HG03354 (cell line): ENCODE measurements around the gene ZBTB16.

ENCODE experiments used
- ATAC-seq: cut with Tn5 transposase; IDR thresholded peaks from one replicate; pipeline ENCODE4 v1.9.1; 2021; ENCODE audit warnings: mild to moderate bottlenecking; ENCODE audit not compliant: unreplicated experiment, poor library complexity, severe bottlenecking

ZBTB16 gene

DNA sequence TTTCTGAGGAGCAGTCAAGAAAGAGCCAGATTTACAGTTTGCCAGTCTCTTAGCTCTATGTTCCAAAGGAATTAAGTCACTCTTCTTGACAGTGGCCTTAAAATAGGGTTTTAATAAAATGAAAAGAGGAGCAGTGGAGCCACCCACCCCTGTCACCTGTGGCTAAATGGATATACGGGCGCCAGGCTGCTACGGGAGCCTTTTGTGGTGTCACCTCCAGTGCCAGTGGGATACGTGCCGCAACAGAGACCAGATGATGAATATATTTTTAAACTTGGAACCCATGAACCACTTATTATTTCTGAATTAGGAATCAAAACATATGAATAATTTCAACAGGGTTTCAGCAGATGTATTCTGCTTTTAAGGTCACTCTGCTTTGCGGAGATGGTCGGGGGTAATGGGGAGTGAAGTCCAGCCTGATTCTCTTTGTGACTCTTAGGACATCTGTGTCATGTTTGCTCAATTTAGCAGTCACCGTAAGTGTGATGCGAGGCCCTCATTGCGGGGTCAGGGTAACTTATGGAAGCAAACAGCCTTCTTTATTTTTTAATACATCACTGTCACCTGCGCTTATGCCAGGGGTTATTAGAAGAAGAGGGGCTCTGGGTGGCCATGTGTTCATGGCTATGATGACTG lies 64.3 kb downstream of the ZBTB16 start:
- ATAC-seq: no peak

DNA sequence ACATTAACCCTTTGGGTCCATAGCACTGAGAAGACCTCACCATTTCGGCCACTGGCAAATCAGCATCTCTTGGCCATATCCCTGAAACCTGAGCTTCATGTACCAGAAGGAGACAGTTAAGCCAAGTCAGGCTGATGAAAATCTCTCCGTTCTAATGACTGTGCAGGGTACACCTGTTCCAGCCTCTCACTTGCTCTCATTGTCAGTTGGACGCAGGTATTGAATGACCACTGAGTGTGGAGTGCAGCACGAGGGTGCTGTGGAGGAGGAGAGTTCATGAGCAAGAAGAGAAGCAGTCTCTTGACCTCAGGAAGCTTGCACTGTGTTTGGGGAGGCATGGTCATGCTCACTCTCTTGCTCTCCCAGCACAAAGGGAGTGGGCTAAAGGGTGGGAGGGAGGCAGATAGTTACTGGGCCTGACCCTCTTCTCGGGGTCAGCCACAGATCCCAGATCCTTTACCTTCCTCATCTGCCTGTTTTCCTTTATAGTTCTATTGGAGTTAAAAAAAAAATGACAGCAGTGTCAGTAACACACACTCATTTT lies 65.2 kb downstream of the ZBTB16 start:
- ATAC-seq: no peak

DNA sequence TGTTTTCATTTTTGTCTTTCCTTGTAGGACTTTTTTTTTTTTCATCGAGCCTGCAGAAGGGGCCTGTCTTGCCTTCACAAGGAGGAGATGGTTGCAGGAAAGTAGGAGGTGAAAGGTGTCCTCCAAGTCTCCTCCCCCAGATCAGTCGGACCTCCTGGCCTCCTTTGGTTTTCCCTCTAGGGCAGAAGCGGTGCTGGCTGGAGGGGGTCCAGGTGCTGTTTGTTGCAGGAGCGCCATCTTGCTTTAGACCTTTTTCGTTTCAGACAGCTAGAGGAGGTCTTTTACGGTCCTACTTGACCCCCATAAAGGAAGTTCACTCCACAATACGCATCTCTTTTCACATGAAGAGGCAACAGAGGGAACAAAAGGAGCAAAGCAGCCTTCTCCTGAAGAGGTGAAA lies 66.0 kb downstream of the ZBTB16 start:
- ATAC-seq: no peak

DNA sequence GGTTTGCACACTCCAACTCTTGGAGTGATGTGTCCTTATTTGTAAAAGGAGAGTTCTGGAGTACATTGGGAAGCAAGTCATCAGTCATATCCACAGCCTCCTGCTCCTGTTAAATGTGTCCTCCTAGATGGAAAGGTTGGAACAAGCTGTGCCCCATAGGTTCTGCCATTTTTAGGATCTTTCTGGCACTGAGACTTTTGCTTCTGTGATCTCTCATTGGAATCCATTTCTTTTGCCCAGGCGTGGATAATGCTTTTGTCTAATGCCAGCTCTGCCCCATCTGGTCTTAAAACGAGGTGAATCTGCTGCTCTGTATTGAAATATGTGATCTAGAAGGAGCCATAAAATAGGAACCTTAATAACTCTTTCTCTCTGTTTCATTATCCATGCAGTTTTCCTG lies 66.4 kb downstream of the ZBTB16 start:
- ATAC-seq: no peak

DNA sequence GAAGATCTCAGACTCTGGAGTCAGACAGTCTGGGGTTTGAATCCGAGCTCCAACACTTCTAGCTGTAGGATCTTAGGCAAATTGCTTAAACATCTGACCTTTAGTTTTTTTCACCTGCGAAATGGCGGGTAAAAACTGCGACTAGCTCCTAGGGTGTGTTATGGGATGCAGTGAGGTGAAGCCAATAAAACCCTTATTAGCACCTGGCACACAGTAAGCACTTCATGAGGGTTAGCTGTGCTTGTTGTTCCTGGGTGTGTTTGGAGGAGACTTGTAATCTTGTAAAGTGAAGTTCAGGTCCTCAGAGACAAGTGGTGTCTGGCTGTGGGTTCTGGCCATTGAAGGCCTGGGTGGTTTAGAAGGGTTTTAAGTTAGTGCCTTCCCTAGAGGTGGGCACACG lies 68.9 kb downstream of the ZBTB16 start:
- no peak for ATAC-seq

DNA sequence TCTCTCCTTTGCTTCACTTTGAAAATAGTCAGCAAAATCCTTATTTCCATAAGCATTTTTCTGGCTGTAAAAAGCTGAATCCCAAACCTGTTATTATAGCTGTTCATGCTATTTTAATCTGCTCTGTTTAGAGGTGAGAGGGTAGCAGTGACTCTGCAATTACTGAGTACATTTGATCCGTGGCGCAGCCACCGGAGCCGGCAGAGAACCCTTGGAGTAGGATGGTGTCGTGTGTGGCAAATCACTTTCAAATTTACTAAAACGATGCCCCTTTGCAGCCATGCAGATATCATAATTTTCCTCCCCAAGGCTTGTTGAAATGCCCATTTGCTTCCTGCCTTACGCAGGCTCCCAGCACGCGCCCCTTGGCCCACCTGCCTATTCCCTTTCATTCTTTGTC lies 69.6 kb downstream of the ZBTB16 start:
- ATAC-seq: no peak

DNA sequence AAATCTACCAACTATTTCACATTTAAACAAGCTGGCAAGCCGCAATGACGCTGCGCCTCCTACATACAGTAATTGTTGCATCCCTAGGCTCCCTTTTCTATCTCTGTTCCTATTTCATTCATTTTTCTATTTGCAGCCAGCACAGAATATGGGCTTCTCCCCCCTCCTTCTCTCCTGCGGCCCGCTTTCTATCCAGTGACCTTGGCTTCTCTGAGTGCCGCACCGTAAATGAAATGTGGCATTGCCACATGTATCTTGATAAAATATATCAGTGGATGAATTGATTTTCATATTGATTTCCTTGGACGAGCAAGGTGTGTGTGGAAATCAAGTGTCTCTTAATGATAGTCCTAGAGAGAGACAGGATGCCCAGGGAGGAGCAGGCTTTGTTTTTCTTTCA lies 70.2 kb downstream of the ZBTB16 start:
- ATAC-seq: no peak

DNA sequence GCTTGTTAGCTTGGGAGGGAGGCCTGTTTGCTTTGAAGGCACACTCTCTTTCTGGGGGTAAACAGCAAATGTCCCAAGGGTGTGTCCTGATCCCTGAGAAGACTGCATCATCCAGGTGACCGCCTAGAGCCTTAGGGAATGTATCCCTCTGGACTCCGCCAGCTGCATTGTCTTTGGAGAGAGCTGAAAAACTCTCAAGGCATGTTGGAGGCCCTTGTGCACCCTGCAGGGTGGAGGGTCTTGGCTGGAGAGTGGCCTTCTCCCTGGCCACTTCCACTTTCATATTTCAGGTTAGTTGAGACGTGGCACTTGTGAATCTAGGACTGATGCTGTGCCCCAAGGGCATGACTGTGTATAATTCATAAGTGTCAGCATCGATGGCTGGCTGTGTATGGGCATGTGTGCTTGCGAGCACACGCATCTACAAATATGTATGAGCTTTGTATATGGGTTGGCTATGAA lies 70.6 kb downstream of the ZBTB16 start:
- ATAC-seq: no peak

DNA sequence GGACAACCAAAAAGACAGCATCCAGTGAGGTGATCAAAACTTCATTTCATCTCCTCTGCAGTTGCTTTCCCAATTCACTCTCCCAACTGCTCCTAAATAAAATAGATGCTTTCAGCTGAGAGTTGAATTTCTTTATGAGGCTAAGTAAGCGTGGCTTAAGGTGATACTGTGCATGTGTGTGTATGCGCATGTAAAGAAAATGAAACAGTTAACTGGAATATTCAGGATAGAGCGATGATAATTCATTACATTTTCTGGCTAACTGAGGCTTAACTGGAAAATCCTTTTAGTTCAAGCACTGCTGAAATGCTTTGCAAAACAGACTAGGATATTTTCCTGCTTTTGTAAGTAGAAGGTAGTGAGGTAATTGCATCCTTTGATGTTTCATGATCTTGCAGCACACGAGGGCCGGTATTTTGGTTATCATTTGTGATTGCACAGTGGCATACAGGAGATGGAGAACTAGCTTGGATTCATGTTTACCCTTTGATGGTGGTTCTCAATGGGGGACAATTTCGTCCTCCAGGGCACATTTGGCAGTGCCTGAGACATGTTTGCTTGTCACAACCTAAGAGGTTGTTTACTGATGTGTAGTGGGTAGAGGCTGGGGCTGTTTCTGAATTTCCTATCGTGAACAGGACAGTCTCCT lies 71.2 kb downstream of the ZBTB16 start:
- no peak for ATAC-seq

DNA sequence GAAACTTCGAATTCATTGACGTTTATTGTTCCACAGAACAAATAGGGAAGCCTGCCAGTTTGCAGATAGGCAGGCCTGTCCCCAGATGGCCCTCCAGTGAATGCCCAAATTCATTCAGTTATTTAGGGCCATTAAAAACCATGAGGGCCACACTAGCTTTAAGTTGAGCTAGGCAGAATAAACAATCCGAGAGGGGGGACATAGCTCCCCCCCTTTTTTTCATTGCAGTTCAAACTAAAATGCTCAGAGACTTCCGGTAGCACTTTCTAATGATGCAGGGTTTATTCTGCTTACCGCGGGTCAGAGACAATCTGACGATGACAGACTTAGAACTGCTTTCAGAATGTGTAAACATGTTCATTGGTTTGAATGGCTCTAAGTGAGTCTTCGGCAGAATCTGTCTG lies 72.0 kb downstream of the ZBTB16 start:
- no peak for ATAC-seq

DNA sequence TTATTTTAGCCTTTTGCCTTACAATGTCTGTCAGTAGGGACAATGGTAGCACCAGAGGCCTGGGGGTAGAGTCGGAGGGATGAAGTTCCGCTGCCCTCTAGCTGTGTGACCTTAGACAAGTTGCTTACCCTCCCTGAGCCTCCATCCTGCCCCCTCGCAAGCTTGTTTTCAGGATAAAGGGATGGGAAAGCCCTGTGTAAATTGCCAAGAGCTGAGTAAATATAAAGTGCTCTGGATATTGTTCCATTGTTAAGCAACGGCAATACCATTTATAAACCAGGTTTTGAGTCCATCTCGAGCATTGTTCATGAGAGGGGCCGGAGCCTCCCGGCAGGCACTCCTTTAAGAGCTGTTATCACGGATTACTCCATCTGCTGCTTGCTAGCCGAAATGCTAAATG lies 72.9 kb downstream of the ZBTB16 start:
- ATAC-seq: no peak

DNA sequence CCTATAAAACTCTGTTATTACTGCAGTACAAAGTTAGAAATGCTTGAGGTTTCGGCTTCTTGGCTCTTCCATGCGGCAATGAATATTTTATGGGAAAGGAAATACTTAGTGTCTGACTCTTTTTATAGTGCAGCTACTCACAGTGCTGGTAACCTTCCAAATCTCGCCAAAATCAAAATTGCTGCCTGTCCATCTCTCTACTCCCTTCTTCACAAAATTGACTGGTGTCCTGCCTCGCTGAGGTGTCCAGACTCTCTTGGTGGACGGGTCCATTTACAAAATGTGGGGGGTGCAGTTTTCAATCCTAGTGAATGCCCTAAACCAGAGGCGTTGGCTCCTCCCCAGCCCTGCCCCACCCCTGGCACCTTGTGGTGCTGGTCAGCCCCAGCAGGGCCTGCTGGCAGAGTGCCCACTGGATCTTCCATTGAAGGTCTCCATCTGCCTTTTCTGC lies 73.5 kb downstream of the ZBTB16 start:
- no peak for ATAC-seq

DNA sequence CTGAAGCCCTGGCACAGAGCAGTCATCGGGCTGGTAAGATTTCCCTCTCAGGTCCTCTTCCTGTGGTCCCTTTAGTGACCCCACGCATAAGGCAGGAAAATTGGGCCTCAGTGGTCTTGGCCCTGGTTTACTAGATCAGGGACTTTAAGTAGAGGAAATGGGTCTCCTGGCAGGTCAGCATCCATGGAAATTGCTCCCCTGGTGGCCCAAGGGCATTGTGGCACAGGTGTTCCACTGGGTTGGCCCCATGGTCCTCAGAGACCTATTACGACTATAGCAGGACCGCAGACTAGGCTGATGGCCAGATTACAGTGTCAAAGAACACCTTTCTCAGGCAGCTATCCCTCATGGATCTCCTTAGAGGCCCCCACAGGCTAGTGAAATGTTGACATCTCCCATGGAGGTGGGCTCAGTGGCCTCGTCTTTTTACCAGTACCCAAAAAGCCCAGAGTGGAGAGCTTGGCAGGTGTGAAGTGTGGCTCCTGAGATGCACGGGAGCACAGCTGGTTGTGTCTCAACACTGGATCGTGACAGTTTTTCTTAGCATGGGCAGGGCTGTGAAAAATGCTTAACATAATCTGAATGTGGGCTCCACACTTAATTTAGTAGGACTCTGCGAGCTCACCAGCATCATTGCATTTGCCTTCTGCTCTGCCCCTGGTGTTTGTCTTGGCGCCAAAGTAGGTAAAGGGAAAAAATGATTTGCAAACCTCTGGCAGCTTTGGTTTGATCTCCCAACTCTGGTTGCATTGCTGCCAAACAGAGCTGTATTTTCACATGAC lies 74.2 kb downstream of the ZBTB16 start:
- no peak for ATAC-seq

DNA sequence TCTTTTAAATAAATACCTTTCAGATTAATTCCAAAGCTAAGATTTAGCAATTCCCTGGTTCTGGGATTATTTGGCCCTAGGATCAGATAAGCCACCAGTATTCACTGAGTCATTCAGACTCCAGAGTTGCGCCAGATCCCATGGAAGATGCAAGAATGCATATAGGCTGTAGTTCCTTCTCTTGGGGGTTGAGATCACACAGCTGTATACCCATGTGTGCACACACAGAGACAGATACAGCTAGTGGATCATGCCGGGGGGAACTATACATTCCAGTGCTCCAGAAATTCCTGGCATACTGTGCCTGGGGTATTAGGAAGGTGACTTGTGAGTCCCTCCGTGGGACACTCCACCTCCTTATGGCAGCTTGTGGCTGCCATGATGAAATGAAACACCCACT lies 75.4 kb downstream of the ZBTB16 start:
- no peak for ATAC-seq

DNA sequence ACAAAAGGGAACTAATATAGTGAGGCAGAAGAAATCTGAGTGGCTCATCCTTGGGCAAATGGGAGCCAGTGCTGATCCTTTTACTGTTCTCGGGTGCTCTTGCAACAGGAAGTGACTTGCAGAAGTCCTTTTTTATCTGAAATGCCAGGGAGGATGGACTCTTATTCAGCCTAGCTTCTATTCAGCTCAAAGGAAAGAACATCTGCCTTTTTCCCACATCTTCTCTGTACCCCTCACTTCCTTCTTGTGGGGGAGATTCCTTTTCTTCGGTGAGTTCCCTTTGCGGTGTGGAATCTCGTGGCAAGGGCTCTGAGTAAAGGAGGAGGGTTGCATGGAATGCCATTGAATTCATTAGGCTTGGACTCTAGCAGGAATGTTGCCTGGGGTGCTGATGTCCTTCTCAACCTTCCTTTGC lies 76.2 kb downstream of the ZBTB16 start:
- ATAC-seq: no peak

DNA sequence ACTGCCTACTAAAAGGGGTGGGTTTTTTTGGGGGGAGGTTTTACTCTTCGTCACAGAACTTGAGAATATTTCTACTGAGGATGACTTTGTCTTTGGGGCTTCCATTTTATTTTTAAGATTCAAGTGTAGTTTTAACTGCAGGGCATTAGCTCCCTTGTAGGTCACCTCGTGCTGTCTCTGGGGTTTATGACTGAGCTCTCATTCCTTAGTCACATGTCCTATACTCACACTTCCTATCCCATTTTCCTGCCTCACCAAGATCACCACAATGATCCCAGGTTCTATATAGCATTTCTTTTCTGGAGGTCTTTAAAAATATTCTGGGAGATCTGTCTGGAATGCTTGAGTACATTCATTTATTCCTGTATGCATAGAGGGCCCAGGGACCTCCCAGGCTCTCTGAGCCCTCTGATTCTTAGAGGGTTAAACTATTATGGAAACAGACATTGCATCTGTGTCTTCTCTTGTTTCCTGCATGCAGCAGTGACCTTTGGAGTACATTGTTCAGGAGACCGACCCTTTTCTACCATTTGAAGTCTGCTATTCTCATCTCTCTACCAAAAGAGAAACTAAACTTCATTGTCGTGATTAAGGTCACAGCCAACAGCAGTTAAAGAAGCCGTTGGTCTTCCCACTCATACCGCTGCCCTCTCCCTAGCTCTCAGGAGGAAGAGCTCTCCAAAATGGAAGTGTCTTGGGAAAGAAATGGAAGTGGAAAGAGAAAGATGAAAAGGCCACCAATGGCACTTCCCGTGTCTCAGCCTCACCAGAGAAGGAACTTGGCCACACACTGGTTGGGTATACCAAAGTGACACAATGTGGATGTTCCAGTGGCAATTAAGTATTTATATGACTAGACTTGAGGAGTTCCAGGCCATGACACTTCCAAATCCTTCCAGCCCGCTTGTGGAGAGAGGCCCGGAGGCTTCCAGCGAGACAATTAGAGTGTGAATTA lies 77.5 kb downstream of the ZBTB16 start:
- no peak for ATAC-seq

DNA sequence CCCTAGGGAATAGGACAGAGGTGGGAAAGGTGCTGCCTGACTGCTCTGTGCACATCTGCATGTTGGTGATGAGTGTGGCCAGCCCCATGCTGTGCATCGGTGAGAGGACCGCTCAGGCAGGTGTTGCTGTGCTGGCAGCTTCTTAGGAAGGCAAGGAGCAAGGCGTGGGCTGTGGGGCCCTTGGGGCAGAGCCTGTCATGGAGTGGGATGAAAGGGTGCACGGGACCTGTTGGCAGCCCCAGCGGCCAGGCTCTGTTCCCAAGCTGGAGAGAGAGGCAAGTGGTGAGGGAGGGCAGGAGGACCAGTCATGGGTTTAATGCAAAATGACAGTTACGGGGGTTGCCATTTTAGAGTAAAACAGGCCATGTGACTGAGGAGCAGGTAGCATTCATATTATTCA lies 78.3 kb downstream of the ZBTB16 start:
- ATAC-seq: no peak

DNA sequence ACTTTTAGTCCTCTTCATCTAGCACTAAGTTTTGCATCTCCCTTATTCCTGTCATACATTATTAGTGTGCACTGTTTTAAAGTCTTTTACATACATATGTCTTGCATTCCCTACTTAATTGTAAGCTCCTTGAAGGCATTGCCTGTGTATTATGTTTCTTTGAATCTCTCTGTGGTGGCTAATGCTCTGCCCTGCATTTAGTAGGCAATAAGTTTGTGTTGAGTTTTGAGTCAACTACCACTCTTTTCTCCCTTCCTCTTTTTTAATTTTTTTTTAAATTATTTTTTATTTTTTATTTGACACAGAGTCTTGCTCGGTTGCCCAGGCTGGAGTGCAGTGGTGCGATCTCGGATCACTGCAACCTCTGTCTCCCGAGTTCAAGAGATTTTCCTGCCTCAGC lies 78.9 kb downstream of the ZBTB16 start:
- ATAC-seq: no peak

DNA sequence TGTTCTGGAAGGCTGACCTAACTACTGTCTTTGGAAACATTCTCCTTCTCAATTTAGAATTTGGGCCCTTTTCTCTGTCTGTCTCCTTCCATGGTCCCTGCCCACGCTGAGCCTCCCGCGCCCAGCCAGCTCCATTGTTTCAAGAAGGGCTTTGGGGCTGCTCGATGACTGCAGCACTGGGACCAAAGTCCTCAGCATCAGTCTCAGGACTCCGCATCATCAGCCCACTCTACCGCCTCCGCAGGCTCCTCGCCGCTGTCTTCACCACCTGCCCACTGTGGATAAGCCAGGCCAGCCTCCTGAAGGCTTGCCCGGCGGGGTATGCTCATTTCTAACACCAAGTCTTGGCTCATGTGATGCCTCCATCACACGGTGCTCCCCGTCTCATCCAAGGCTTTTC lies 81.3 kb downstream of the ZBTB16 start:
- no peak for ATAC-seq
